GM12891 (cell line): ENCODE results near the gene ZNF410.
"Not testable (repeated sequence)": the region's sequence is repeated elsewhere in the genome, so short reads cannot be mapped to it uniquely, and the experiment has no call there.

Experiments
- DNase-seq: peaks from one replicate; pipeline ENCODE4 v3.0.0; 2011; ENCODE audit warnings: low spot score; ENCODE audit not compliant: insufficient read length
- FAIRE-seq: peaks from 2 replicates; lab custom pipeline; 2011; peaks lifted over from hg19 to GRCh38; lab: Jason Lieb, UNC
- PAX5 ChIP-seq: IDR thresholded peaks from 2 replicates; pipeline ENCODE4 v1.6.1; 2011; ENCODE audit warnings: low read length, moderate library complexity, mild to moderate bottlenecking; ENCODE audit not compliant: insufficient read depth, severe bottlenecking
- POLR2A ChIP-seq: IDR thresholded peaks from 2 replicates; pipeline ENCODE4 v1.6.1; 2011; ENCODE audit warnings: low read depth, low read length, control low read depth
- POLR2AphosphoS5 ChIP-seq: IDR thresholded peaks from 2 replicates; pipeline ENCODE4 v1.6.1; 2011; ENCODE audit warnings: low read depth, low read length, control low read depth
- POU2F2 ChIP-seq: IDR thresholded peaks from 2 replicates; pipeline ENCODE4 v1.6.1; 2011; ENCODE audit warnings: low read depth, mild to moderate bottlenecking, control low read depth, low read length, moderate library complexity
- SPI1 ChIP-seq: IDR thresholded peaks from 2 replicates; pipeline ENCODE4 v1.6.1; 2011; ENCODE audit warnings: low read depth, low read length, control low read depth
- TAF1 ChIP-seq: IDR thresholded peaks from 2 replicates; pipeline ENCODE4 v1.6.1; 2011; ENCODE audit warnings: low read depth, low read length, control low read depth

The ZNF410 gene

DNA sequence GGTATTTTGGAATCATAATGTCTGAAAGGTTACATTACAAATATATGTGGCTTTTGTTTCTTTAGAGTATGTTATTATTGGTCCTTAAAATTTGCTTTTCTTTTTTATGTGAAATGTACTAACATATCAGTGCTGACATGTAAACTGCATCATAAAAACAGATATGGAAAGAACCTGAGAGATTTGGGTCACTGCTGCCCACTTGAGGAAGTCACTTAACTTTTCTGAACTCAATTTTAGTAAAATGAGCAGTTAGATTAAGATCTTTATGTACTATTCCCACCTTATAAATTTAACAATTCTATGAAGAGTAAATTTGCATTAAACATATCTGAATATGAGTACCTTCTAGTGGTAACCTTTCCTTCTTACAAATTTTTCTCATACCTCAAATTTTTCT lies 27.5 kb upstream of the ZNF410 start:
- FAIRE-seq, result no peak
- no peak for DNase-seq

GRCh38 chr14:73861073-73861472 lies 25.6 kb upstream of the ZNF410 start:
- TF ChIP-seq PAX5 (no peak), POU2F2 (no peak), SPI1 (no peak), POLR2A (no peak), TAF1 (no peak)
- FAIRE-seq (no peak), DNase-seq (no peak)

More for the DNA sequence above, 27.5 kb upstream of the ZNF410 start:
- no peak for TF ChIP-seq POLR2A
- TF ChIP-seq TAF1, result no peak
- TF ChIP-seq POU2F2, result no peak
- no peak for TF ChIP-seq SPI1
- no peak for TF ChIP-seq POLR2AphosphoS5
- TF ChIP-seq PAX5, result no peak

DNA sequence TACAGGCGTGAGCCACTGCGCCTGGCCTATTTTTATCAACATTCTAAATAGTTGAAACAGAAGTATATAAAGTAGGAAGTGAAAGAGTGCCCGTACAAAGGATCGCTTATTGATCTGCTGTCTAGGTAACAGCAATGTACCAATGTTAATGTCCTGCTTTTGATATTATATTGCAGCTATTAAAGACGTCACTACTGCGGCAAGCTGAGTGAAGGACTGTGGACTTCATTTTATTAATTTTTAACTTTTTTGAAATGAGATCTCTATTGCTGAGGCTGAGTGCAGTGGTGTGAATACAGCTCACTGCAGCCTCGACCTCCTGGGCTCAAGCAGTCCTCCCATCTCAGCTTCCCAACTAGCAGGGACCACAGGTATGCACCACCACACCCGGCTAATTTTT lies 24.2 kb upstream of the ZNF410 start:
- no peak for FAIRE-seq
- TF ChIP-seq TAF1, result no peak
- TF ChIP-seq POLR2A, result no peak
- TF ChIP-seq POLR2AphosphoS5, result no peak
- TF ChIP-seq POU2F2, result no peak
- TF ChIP-seq SPI1, result no peak
- no peak for TF ChIP-seq PAX5
- no peak for DNase-seq

GRCh38 chr14:73863209-73863608 lies 23.4 kb upstream of the ZNF410 start:
- DNase-seq (no peak), FAIRE-seq (no peak)
- TF ChIP-seq SPI1 (no peak), TAF1 (no peak), PAX5 (no peak), POLR2A (no peak), POLR2AphosphoS5 (no peak), POU2F2 (no peak)

- DNase-seq, result no peak
- TF ChIP-seq PAX5 (no peak), SPI1 (no peak), POU2F2 (no peak), POLR2AphosphoS5 (no peak), POLR2A (no peak), TAF1 (no peak)
- FAIRE-seq, result no peak
Measured at GRCh38 chr14:73865534-73866113, 21.0 kb upstream of the ZNF410 start.

DNA sequence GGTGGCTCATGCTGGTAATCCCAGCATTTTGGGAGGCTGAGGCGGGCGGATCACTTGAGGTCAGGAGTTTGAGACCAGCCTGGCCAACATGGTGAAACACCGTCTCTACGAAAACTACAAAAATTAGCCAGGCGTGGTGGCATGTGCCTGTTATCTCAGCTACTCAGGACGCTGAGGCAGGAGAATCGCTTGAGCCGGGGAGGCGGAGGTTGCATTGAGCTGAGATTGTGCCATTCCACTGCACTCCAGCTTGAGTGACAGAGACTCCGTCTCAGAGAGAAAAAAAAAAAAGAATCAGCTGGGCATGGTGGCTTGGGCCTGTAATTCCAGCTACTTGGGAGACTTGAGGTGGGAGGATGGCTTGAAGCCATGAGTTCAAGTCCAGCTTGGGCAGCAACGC lies 16.9 kb upstream of the ZNF410 start:
- DNase-seq, FAIRE-seq: not testable (repeated sequence)

DNA sequence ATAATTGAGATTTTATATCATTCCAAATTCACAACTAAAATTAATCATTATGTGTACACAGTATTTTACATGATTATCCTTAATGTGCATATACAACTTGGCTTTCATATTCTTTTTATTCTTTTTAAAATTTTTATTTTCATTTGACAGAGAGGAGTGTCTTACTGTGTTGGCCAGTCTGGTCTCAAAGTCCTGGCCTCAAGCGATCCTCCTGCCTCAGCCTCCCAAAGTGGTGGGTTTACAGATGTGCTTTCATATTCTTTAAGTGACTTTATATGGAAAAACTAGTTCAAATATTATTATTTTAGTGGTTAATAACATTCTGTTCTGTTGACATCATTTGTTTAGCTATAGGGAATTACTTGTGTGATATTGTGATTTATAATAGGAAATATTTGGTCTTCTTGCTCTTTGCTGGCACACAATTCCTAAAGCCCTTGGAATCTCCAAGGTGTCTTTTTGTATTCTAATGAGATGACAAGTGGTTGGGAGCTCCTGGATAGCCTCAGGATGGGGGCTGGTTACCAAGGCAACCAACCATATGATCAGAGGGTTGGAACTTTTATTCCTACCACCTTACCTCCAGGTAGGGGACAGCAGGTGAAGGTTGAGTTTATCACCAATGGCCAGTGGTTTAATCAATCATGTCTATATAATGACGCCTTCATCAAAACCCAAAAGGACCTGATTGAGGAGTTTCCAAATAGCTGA lies 16.0 kb upstream of the ZNF410 start:
- DNase-seq (no peak), FAIRE-seq (no peak)
- no peak for TF ChIP-seq POLR2AphosphoS5
- no peak for TF ChIP-seq SPI1
- TF ChIP-seq TAF1, result no peak
- TF ChIP-seq PAX5, result no peak
- TF ChIP-seq POU2F2, result no peak
- no peak for TF ChIP-seq POLR2A

DNA sequence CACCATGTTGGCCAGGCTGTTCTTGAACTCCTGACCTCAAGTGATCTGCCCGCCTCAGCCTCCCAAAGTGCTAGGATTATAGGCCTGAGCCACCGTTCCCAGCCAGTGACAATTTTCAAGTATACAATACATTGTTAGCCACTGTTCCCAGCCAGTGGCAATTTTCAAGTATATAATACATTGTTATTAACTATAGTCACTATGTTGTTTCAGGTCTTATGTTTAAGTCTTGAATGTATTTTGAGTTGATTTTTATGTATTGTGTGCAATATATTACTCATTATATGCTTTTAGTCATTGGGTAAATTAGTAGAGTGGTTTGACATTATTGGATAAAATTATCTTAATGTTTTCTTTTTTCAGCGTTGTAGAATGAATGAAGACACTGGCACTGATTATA lies 13.0 kb upstream of the ZNF410 start:
- DNase-seq (no peak), FAIRE-seq (no peak)
- no peak for TF ChIP-seq SPI1
- no peak for TF ChIP-seq PAX5
- TF ChIP-seq POLR2A, result no peak
- no peak for TF ChIP-seq POLR2AphosphoS5
- no peak for TF ChIP-seq TAF1
- TF ChIP-seq POU2F2, result no peak

DNA sequence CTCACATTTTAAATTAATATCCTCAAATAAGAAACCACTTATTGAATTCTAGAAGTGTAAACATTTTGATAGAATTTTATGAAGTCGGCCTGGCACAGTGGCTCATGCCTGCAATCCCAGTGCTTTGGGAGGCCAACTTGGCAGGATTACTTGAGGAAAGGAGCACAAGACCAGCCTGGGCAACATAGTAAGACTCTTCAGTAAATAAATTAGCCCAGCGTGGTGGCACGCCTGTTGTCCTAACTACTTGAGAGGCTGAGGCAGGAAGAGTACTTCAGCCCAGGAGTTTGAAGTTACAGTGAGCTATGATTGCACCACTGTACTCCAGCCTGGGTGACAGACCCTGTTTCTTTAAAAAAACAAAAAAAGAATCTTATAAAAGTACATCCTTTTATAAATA lies 8.9 kb upstream of the ZNF410 start:
- TF ChIP-seq PAX5 (no peak), POLR2A (no peak), SPI1 (no peak), TAF1 (no peak), POLR2AphosphoS5 (no peak), POU2F2 (no peak)
- no peak for DNase-seq
- FAIRE-seq, result no peak

DNA sequence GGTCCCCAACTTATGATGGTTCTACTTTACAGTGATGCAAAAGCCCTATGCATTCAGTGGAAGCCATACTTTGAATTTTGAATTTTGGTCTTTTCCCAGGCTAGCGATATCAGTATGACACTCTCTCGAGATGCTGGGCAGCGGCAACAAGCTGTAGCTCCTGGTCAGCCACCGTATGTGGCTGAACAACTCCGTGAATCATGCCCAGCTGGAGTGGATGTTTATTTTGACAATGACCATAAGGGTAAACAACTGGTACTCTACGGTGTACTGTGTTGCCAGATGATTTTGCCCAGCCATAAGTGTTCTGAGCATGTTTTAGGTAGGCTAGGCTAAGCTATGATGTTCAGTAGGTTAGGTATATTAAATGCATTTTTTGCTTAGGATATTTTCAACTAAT lies 8.2 kb upstream of the ZNF410 start:
- DNase-seq (no peak), FAIRE-seq (no peak)

More for the DNA sequence above, 8.2 kb upstream of the ZNF410 start:
- TF ChIP-seq POLR2AphosphoS5 (no peak), POU2F2 (no peak), TAF1 (no peak), POLR2A (no peak), SPI1 (no peak), PAX5 (no peak)
